SK-N-SH (cell line): ENCODE data around the gene UFC1. TPM values are rescaled to one million over a fixed set of nuclear protein-coding genes. Genes with fewer than 3 reads are reported as not detected.
A peak's percentile ranks its signal among the peaks of the same experiment; 100 is the strongest.

ENCODE experiments used
- CTCF ChIA-PET: fragments of 300-600, 350-600 bp; formaldehyde crosslinking; extraction: SDS; loops from one replicate; lab custom pipeline; 2021; lab: Yijun Ruan, JAX
- POLR2A ChIA-PET: fragments of 350-600 bp; sonication (Branson Sonifier 250); formaldehyde crosslinking; extraction: SDS; loops from one replicate; lab custom pipeline; 2020; ENCODE audit warnings: antibody characterized with exemption, inconsistent platforms; lab: Yijun Ruan, JAX
- DNase-seq: peaks from one replicate; pipeline ENCODE4 v3.0.0; 2012
- H2AFZ ChIP-seq: fragments of 200-600 bp; sonication (generic); 2 replicates; pipeline ENCODE4 v1.8.1; 2016; ENCODE audit warnings: antibody characterized with exemption, mild to moderate bottlenecking, low read depth
- H3F3A ChIP-seq: fragments of 200-600 bp; sonication (generic); replicated peaks from 2 replicates; pipeline ENCODE3; 2016; ENCODE audit warnings: antibody characterized with exemption, mild to moderate bottlenecking; ENCODE audit not compliant: insufficient read depth
- H3K27ac ChIP-seq, 2 experiments: fragments of 200-500 bp in 1 of 2; fragments of 200-600 bp in 1 of 2; sonication (Bioruptor generic) in 1 of 2; sonication (generic), shearing (Covaris generic) in 1 of 2; 2 replicates each; pipeline versions ENCODE4 v1.5.1 to v1.6.1; 2014 to 2016; ENCODE audit warnings: low read depth in 2 of 2, inconsistent platforms in 1 of 2, low read length in 1 of 2, mild to moderate bottlenecking in 1 of 2, mixed read lengths in 1 of 2
- H3K27me3 ChIP-seq: fragments of 200-600 bp; sonication (generic), shearing (Covaris generic); 2 replicates; pipeline ENCODE4 v1.6.1; 2016; ENCODE audit warnings: mixed run types; ENCODE audit not compliant: insufficient read depth
- H3K36me3 ChIP-seq, 2 experiments: fragments of 200-500 bp in 1 of 2; fragments of 200-600 bp in 1 of 2; sonication (Bioruptor generic) in 1 of 2; sonication (generic) in 1 of 2; replicated peaks in 1 of 2; 2 replicates each; pipeline versions ENCODE3 to v1.5.1; 2014 to 2016; ENCODE audit warnings: low read length in 1 of 2, mild to moderate bottlenecking in 1 of 2; ENCODE audit not compliant: insufficient read depth in 2 of 2, control insufficient read depth in 1 of 2
- H3K4me1 ChIP-seq, 2 experiments: fragments of 200-500 bp in 1 of 2; fragments of 200-600 bp in 1 of 2; sonication (Bioruptor generic) in 1 of 2; sonication (generic), shearing (Covaris generic) in 1 of 2; 2 replicates each; pipeline versions ENCODE4 v1.5.1 to v1.6.1; 2014 to 2016; ENCODE audit warnings: low read depth in 1 of 2, low read length in 1 of 2, mixed run types in 1 of 2; ENCODE audit not compliant: insufficient read depth in 2 of 2, control insufficient read depth in 1 of 2
- H3K4me2 ChIP-seq: fragments of 200-600 bp; sonication (generic), shearing (Covaris generic); 2 replicates; pipeline ENCODE4 v1.6.1; 2017; ENCODE audit warnings: mixed run types
- H3K4me3 ChIP-seq, 2 experiments: fragments of 200-500 bp in 1 of 2; fragments of 200-600 bp in 1 of 2; sonication (Bioruptor generic) in 1 of 2; sonication (generic), shearing (Covaris generic) in 1 of 2; 2 replicates each; pipeline versions ENCODE4 v1.5.1 to v1.8.1; 2014 to 2016; ENCODE audit warnings: low read depth in 2 of 2, inconsistent platforms in 1 of 2, low read length in 1 of 2, mild to moderate bottlenecking in 1 of 2, mixed read lengths in 1 of 2, moderate library complexity in 1 of 2
- H3K79me2 ChIP-seq: fragments of 200-600 bp; sonication (generic); 2 replicates; pipeline ENCODE4 v1.8.1; 2017; ENCODE audit warnings: mild to moderate bottlenecking; ENCODE audit not compliant: insufficient read depth
- H3K9ac ChIP-seq: fragments of 200-600 bp; sonication (generic); 2 replicates; pipeline ENCODE4 v1.6.1; 2017; ENCODE audit warnings: mixed run types
- H3K9me2 ChIP-seq: fragments of 200-600 bp; sonication (generic); 2 replicates; pipeline ENCODE4 v1.6.1; 2017; ENCODE audit warnings: mixed run types
- H3K9me3 ChIP-seq: fragments of 200-600 bp; sonication (generic); 2 replicates; pipeline ENCODE4 v1.6.1; 2017; ENCODE audit warnings: mixed run types, mild to moderate bottlenecking, moderate library complexity
- H4K20me1 ChIP-seq: fragments of 200-600 bp; sonication (generic); 2 replicates; pipeline ENCODE4 v1.6.1; 2017; ENCODE audit warnings: mild to moderate bottlenecking, mixed run types; ENCODE audit not compliant: insufficient read depth
- CHD2 ChIP-seq: fragments of 150-350 bp; IDR thresholded peaks from 2 replicates; pipeline ENCODE4 v1.6.1; 2018; ENCODE audit warnings: low read length; ENCODE audit not compliant: partially characterized antibody
- ELF1 ChIP-seq: IDR thresholded peaks from 2 replicates; pipeline ENCODE4 v1.4.0; 2012
- EP300 ChIP-seq, 2 experiments: IDR thresholded peaks; 2 replicates each; pipeline versions ENCODE4 v1.4.0 to v1.6.1; 2012; ENCODE audit warnings: borderline replicate concordance in 1 of 2, low read depth in 1 of 2, low read length in 1 of 2
- EZH2phosphoT487 ChIP-seq: fragments of 200-600 bp; sonication (generic); IDR thresholded peaks from 2 replicates; pipeline ENCODE4 v1.6.1; 2017; ENCODE audit warnings: low read depth, mixed run types, mild to moderate bottlenecking, antibody characterized with exemption, moderate library complexity, borderline replicate concordance
- FOSL2 ChIP-seq: IDR thresholded peaks from 2 replicates; pipeline ENCODE4 v1.4.0; 2012; ENCODE audit warnings: low read depth, mild to moderate bottlenecking, moderate library complexity, borderline replicate concordance
- GABPA ChIP-seq: IDR thresholded peaks from 2 replicates; pipeline ENCODE4 v1.4.0; 2012; ENCODE audit warnings: low read depth, mild to moderate bottlenecking
- GATA2 ChIP-seq: sonication (generic); formaldehyde crosslinking; IDR thresholded peaks from 2 replicates; pipeline ENCODE4 v1.5.0; 2020; ENCODE audit warnings: mild to moderate bottlenecking, missing genetic modification reagents
- JUND ChIP-seq: IDR thresholded peaks from 2 replicates; pipeline ENCODE4 v1.4.0; 2012
- MXI1 ChIP-seq: IDR thresholded peaks from 2 replicates; pipeline ENCODE4 v1.6.1; 2012; ENCODE audit warnings: mild to moderate bottlenecking, low read depth, low read length, improper control_type of control experiment
- NRF1 ChIP-seq: IDR thresholded peaks from 2 replicates; pipeline ENCODE4 v1.6.1; 2012; ENCODE audit warnings: low read depth, mild to moderate bottlenecking, low read length
- POLR2AphosphoS5 ChIP-seq: IDR thresholded peaks from 2 replicates; pipeline ENCODE4 v1.6.1; 2012; ENCODE audit warnings: low read depth, low read length
- RAD21 ChIP-seq: IDR thresholded peaks from 2 replicates; pipeline ENCODE4 v1.6.1; 2012; ENCODE audit warnings: mild to moderate bottlenecking, low read length
- RFX5 ChIP-seq: IDR thresholded peaks from 2 replicates; pipeline ENCODE4 v1.6.1; 2012; ENCODE audit warnings: mild to moderate bottlenecking, improper control_type of control experiment, low read length
- SIN3A ChIP-seq: IDR thresholded peaks from 2 replicates; pipeline ENCODE4 v1.6.1; 2012; ENCODE audit warnings: low read depth, mild to moderate bottlenecking, low read length, moderate library complexity, borderline replicate concordance
- TAF1 ChIP-seq: IDR thresholded peaks from 2 replicates; pipeline ENCODE4 v1.6.1; 2012; ENCODE audit warnings: low read depth, mild to moderate bottlenecking, low read length, moderate library complexity, borderline replicate concordance
- TEAD4 ChIP-seq: IDR thresholded peaks from 2 replicates; pipeline ENCODE4 v1.4.0; 2012; ENCODE audit warnings: mild to moderate bottlenecking, borderline replicate concordance; ENCODE audit not compliant: insufficient read depth
- YY1 ChIP-seq: IDR thresholded peaks from 2 replicates; pipeline ENCODE4 v1.4.0; 2012; ENCODE audit warnings: low read depth, mild to moderate bottlenecking
- WGBS: methylation state at CpG from one replicate; pipeline ENCODE4 v1.1.6; 2017; ENCODE audit warnings: low lambda C conversion rate; 5-methylcytosine and 5-hydroxymethylcytosine counted together
- polyA plus RNA-seq, 3 experiments: library from polyadenylated mRNA; depleted of rRNA; stranded (reverse); fragments of >200 nt; gene quantifications; 2 replicates each; pipeline ENCODE4 v1.2.3, GENCODE V29; 2012
- TF ChIP-seq, protein P1 (sequence below): IDR thresholded peaks from 2 replicates; pipeline ENCODE4; 2012
- TF ChIP-seq, protein P2 (sequence below): IDR thresholded peaks from 2 replicates; pipeline ENCODE4 v1.4.0; 2012; ENCODE audit warnings: low read depth, borderline replicate concordance

The UFC1 gene
- polyA plus RNA-seq, 1 of the 3 experiments (the other 2 are of a cell fraction) = 150 TPM

DNA sequence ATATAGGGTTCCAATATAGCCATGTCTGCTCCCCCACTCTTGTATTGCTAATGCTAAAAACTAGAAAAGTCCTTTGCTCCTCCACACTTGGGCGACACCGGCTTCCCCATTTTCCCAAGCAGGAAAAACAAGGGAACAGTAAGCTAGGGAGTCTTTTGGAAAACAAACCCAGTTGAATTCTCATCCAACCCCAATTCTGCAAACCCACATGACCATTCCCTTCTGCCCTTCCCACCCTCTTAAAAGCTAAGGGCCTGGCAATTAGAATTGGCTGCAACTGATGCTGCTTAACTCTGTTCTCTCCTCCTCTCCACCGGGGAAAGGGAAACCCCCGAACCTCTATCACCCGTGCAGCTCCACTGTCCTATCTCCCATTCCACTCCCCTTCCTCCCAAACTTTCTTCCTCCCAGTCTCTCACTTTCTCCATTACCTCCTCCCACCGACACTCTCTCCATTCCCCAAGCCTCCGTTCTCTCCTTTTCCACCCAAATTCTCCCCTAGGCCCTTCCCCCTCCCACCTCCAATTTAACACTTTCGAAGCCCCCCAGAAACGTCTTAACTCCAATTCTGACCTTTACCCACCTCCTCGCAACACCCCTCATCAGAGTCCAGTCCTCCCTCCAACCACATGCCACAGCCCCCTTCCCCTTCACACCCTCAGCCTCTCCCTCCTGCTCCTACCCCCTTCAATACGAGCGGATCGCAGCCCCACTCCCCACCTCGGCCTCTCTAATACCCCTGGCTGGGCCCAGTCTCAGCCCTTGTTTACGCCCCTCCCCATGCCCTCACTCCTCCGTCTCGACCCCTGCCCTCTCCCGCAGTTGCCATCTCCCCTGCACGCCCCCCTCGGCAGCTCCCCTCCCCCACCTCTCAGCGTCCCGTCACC, 22.0 kb upstream of the UFC1 start:
- DNase-seq = peak; percentile 31
- CTCF ChIA-PET = interaction anchor here (1.0 to 5.0 kb wide), 5 partner anchors 13 to 134 kb away, joined by 3 to 21 read pairs (median 5); partner anchors contain the start of gene PPOX

DNA sequence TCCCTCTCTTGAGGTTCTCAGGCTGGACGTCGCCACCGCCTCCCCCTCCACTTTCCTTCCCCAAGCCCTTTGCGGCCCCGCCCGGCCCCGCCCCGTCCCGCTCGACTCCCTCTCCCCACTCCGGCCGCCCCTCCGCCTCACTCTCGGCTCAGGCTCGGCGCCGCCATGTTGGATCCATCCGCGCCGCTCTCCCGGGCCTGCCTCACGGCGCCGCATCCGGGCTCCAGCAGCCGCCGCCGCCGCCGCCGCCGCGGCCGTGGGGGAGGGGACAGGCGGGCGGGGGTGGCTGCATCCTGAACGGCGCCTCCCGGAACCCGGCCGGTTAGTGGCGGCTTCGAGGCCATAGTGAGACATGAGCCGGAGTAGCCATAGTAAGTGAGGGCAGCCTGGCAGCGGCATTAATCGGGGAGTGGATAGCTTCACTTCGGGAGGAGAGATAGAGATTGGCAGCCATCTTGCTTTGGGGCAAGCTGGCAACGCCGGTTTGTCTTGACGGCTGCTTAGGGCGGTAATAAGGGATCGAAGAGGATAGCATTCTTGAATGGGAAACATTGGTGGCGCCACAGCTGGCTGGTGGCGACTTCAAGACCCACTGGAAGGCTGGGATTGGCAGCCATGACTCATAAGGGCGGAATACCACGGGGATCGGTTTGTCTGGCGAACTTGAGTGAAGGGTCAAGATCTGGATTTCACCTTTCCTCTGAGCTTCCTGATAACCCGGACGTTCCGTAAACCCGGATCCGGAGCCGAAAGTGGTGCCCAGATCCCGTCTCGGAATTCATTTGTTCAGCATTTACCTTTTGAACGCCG, 21.2 kb upstream of the UFC1 start, which contains the start of gene DEDD:
TSS of gene DEDD (minus strand) at position 258 of the 810 bp plus-strand sequence. CDS start 8,205 bp downstream, outside the sequence.
- under 1% methylated on average over 38 of the region's 68 CpGs for WGBS
- Histone ChIP-seq H3K36me3 (peaks cover 23 to 29% of the 10 kb centered on the region in 2 experiments), H3K4me1 (peaks cover 5 to 13% of the 10 kb centered on the region in 2 experiments; a peak in 3 of 4 replicates), H2AFZ (peak within 1 kb of the TSS; percentile 91), H3K79me2 (peaks cover 64% of the 10 kb centered on the region), H3K4me2 (peak within 1 kb of the TSS; percentile 73), H3K9ac (peak within 1 kb of the TSS; percentile 89), H3K4me3 (peak within 1 kb of the TSS; percentile 54 to 74), H3K9me2 (no peaks in the 10 kb centered on the region), H3F3A (peaks cover 13% of the 10 kb centered on the region), H4K20me1 (no peaks in the 10 kb centered on the region), H3K27me3 (no peaks in the 10 kb centered on the region), H3K27ac (peak within 1 kb of the TSS; percentile 91 to 96), H3K9me3 (no peaks in the 10 kb centered on the region)
- POLR2A ChIA-PET = interaction anchor here (0.9 to 1.8 kb wide), 8 partner anchors 11 to 135 kb away, joined by 3 to 12 read pairs (median 4); partner anchors contain the start of genes NIT1, PFDN2, PPOX and UFC1
- DNase-seq = peak; percentile 94
- TF ChIP-seq EZH2phosphoT487 = no peak
- peak; percentile 82 for TF ChIP-seq ELF1
- peak in 1 of 2 experiments; percentile 44; a peak in 1 of 4 replicates for TF ChIP-seq EP300 (IDR thresholded peaks at IDR 0.05; ENCODE audit: borderline replicate concordance in 1 of 2, low read depth in 1 of 2, low read length in 1 of 2)
- TF ChIP-seq, protein P1, sequence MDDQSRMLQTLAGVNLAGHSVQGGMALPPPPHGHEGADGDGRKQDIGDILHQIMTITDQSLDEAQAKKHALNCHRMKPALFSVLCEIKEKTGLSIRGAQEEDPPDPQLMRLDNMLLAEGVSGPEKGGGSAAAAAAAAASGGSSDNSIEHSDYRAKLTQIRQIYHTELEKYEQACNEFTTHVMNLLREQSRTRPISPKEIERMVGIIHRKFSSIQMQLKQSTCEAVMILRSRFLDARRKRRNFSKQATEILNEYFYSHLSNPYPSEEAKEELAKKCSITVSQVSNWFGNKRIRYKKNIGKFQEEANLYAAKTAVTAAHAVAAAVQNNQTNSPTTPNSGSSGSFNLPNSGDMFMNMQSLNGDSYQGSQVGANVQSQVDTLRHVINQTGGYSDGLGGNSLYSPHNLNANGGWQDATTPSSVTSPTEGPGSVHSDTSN = peak; percentile 61; the same call in 1 of the 2 replicates
- 0 out of 2 replicates have a peak, but pooled peaks have one; percentile 33 for TF ChIP-seq JUND
- TF ChIP-seq YY1 = peak; percentile 99
- peak; percentile 55 for TF ChIP-seq TAF1
- peak; percentile 75 for TF ChIP-seq GABPA
- TF ChIP-seq FOSL2 = 0 out of 2 replicates have a peak, but pooled peaks have one; percentile 28
- TF ChIP-seq POLR2AphosphoS5 = peak; percentile 68
- no peak for TF ChIP-seq RAD21
- peak; percentile 1; the same call in 1 of the 2 replicates for TF ChIP-seq SIN3A
- TF ChIP-seq GATA2 (CRISPR knock-in tag) = no peak
- TF ChIP-seq, protein P2, sequence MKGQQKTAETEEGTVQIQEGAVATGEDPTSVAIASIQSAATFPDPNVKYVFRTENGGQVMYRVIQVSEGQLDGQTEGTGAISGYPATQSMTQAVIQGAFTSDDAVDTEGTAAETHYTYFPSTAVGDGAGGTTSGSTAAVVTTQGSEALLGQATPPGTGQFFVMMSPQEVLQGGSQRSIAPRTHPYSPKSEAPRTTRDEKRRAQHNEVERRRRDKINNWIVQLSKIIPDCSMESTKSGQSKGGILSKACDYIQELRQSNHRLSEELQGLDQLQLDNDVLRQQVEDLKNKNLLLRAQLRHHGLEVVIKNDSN = no peak
- peak; percentile 59; the same call in 1 of the 2 replicates for TF ChIP-seq MXI1
- no peak for TF ChIP-seq NRF1
- no peak for TF ChIP-seq TEAD4
- CTCF ChIA-PET = interaction anchor here (0.8 to 5.0 kb wide), 8 partner anchors 11 to 143 kb away, joined by 3 to 21 read pairs (median 4); no protein-coding TSS in a partner anchor

More for the DNA sequence above, 22.0 kb upstream of the UFC1 start:
- peaks cover 31 to 37% of the 10 kb centered on the region in 2 experiments for H3K36me3 ChIP-seq
- peaks cover 13% of the 10 kb centered on the region for H3F3A ChIP-seq
- H3K4me3 ChIP-seq = peak overlapping the region; percentile 54 to 74
- no peaks in the 10 kb centered on the region for H3K27me3 ChIP-seq
- peaks cover 5 to 13% of the 10 kb centered on the region in 2 experiments; a peak in 3 of 4 replicates for H3K4me1 ChIP-seq
- peak overlapping the region; percentile 91 to 96 for H3K27ac ChIP-seq
- WGBS = 4% methylated on average over 22 of the region's 22 CpGs
- H3K4me2 ChIP-seq = peak overlapping the region; percentile 73
- H3K9me2 ChIP-seq = no peaks in the 10 kb centered on the region
- H3K9me3 ChIP-seq = no peaks in the 10 kb centered on the region
- peak overlapping the region; percentile 61; the same call in 1 of the 2 replicates for H2AFZ ChIP-seq
- H3K9ac ChIP-seq = peak overlapping the region; percentile 89
- no peaks in the 10 kb centered on the region for H4K20me1 ChIP-seq
- peaks cover 72% of the 10 kb centered on the region for H3K79me2 ChIP-seq
- no peak for TF ChIP-seq RFX5
- peak; percentile 14 for TF ChIP-seq CHD2
- POLR2A ChIA-PET = interaction anchor here (0.9 to 1.8 kb wide), 7 partner anchors 10 to 134 kb away, joined by 3 to 12 read pairs (median 5); partner anchors contain the start of genes NIT1, PFDN2, PPOX and UFC1
